Hepatocyte (in vitro differentiated cells): Measurements from ENCODE around the gene RABL6. TPM values are rescaled to one million over a fixed set of nuclear protein-coding genes. Genes with fewer than 3 reads are reported as not detected.

Source experiments
- DNase-seq: peaks from one replicate; pipeline ENCODE4 v3.0.0-alpha.2; 2016; ENCODE audit warnings: low spot score
- H2AFZ ChIP-seq: fragments of 200-600 bp; sonication (generic); 2 replicates; pipeline ENCODE4 v1.6.0; 2016; ENCODE audit warnings: antibody characterized with exemption, mild to moderate bottlenecking
- H3K27ac ChIP-seq: fragments of 200-600 bp; sonication (generic); 2 replicates; pipeline ENCODE4 v1.5.1; 2016; ENCODE audit warnings: mild to moderate bottlenecking
- H3K27me3 ChIP-seq: fragments of 200-600 bp; sonication (generic); 2 replicates; pipeline ENCODE4 v1.6.1; 2016
- H3K36me3 ChIP-seq: fragments of 200-600 bp; sonication (generic); replicated peaks from 2 replicates; pipeline ENCODE4 v1.5.1; 2016; ENCODE audit warnings: low read depth; ENCODE audit not compliant: insufficient read depth
- H3K4me1 ChIP-seq: fragments of 200-600 bp; sonication (generic); 2 replicates; pipeline ENCODE4 v1.5.1; 2016; ENCODE audit warnings: mild to moderate bottlenecking, moderate library complexity; ENCODE audit not compliant: insufficient read depth
- H3K4me2 ChIP-seq: fragments of 200-600 bp; sonication (generic); 2 replicates; pipeline ENCODE4 v1.6.0; 2016
- H3K4me3 ChIP-seq: fragments of 200-600 bp; sonication (generic); 2 replicates; pipeline ENCODE4 v1.5.1; 2016; ENCODE audit warnings: mild to moderate bottlenecking
- H3K79me2 ChIP-seq: fragments of 200-600 bp; sonication (generic); 2 replicates; pipeline ENCODE4 v1.6.0; 2017; ENCODE audit warnings: mild to moderate bottlenecking
- H3K9me2 ChIP-seq: fragments of 200-600 bp; sonication (generic); replicated peaks from 2 replicates; pipeline ENCODE4 v1.6.0; 2017; ENCODE audit warnings: mild to moderate bottlenecking; ENCODE audit not compliant: insufficient read depth
- H3K9me3 ChIP-seq: fragments of 200-600 bp; sonication (generic); 2 replicates; pipeline ENCODE4 v1.5.1; 2016; ENCODE audit warnings: low read depth, mild to moderate bottlenecking
- H4K20me1 ChIP-seq: fragments of 200-600 bp; sonication (generic); 2 replicates; pipeline ENCODE4 v1.6.0; 2016; ENCODE audit warnings: mild to moderate bottlenecking; ENCODE audit not compliant: insufficient read depth, poor library complexity, severe bottlenecking
- EZH2 ChIP-seq: fragments of 200-600 bp; sonication (generic); IDR thresholded peaks from 2 replicates; pipeline ENCODE4 v1.6.1; 2016; ENCODE audit warnings: antibody characterized with exemption, mild to moderate bottlenecking, borderline replicate concordance
- EZH2phosphoT487 ChIP-seq: fragments of 200-600 bp; sonication (generic); IDR thresholded peaks from one replicate; pipeline ENCODE4 v1.6.1; 2018; ENCODE audit warnings: antibody characterized with exemption, mild to moderate bottlenecking, low read depth, moderate library complexity; ENCODE audit not compliant: unreplicated experiment, severe bottlenecking
- WGBS: methylation state at CpG from one replicate; pipeline ENCODE4 v1.1.6; 2016; ENCODE audit warnings: low lambda C conversion rate; ENCODE audit errors: missing lambda C conversion rate; 5-methylcytosine and 5-hydroxymethylcytosine counted together
- polyA plus RNA-seq: library from polyadenylated mRNA; unstranded; fragments of >200 nt; fragmentation: Nextera tagmentation; extraction: Ambion mirVana; gene quantifications from 2 replicates; pipeline ENCODE4 v1.2.1, GENCODE V29; 2016
- total RNA-seq: library from RNA; depleted of rRNA; stranded (reverse); fragments of >200 nt; gene quantifications from 2 replicates; pipeline ENCODE4 v1.2.3, GENCODE V29; 2014
- TF ChIP-seq, protein P1 (sequence below): fragments of 200-600 bp; sonication (generic); IDR thresholded peaks from 2 replicates; pipeline ENCODE4 v1.5.1; 2016; ENCODE audit warnings: antibody characterized with exemption, mild to moderate bottlenecking; ENCODE audit not compliant: poor library complexity

The RABL6 gene
- total and polyA plus RNA-seq, 2 experiments from 2014 or later = 72.3 to 103 TPM

DNA sequence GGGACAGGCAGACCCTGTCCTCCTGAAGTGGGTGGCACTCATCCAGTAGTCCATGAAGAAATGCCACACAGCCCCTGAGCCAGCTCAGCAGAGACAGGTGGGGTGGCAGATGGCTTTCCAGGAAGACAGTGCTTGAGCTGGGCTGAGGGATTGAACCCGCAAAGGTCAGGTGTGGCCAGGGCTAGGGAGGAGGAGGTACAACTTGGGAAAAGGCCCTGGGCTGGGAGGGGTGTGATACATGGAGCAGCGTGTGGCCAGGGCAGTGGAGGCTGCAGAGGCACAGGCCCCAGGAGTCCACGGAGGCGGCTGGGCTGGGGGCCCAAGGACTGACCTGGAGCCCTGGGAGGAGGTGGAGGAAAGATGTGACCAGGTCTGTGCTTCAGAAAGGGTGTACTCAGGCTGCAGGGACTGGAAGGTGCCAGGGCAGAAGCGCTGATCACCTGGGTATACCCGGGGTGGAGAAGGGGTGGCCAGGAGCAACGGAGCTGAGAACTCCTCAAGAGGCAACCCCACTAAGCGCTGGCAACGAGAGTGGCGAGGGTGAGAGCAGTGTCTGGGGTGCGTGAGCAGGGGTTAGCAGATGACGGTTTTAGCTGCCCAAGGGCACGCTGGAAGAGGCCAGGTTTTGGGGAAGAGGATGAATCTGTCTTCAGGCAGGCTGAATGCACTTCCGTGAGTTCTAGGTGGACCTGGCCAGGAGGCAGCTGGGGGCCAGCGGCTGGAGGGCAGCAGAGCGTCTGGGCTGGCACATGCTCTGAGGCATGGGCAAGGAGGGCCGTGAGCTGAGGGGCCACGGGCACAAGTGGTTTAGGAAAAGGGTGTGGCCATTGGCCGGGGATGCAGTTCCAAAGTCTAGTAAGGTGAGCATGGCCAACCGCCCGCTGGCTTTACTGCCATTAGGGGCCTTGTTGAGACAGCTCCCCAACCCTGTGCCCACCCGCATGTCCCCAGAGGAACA, 3.9 kb upstream of the RABL6 start:
- Histone ChIP-seq H3K9me3 (no peaks in the 10 kb centered on the region), H3K4me3 (no peak overlapping the region), H3K4me2 (no peak overlapping the region), H2AFZ (no peak overlapping the region), H3K27me3 (no peaks in the 10 kb centered on the region), H3K27ac (no peak overlapping the region), H3K9me2 (no peaks in the 10 kb centered on the region), H4K20me1 (no peaks in the 10 kb centered on the region), H3K79me2 (peaks cover 32% of the 10 kb centered on the region), H3K4me1 (peaks cover 28% of the 10 kb centered on the region), H3K36me3 (no peaks in the 10 kb centered on the region)
- TF ChIP-seq, protein P1, sequence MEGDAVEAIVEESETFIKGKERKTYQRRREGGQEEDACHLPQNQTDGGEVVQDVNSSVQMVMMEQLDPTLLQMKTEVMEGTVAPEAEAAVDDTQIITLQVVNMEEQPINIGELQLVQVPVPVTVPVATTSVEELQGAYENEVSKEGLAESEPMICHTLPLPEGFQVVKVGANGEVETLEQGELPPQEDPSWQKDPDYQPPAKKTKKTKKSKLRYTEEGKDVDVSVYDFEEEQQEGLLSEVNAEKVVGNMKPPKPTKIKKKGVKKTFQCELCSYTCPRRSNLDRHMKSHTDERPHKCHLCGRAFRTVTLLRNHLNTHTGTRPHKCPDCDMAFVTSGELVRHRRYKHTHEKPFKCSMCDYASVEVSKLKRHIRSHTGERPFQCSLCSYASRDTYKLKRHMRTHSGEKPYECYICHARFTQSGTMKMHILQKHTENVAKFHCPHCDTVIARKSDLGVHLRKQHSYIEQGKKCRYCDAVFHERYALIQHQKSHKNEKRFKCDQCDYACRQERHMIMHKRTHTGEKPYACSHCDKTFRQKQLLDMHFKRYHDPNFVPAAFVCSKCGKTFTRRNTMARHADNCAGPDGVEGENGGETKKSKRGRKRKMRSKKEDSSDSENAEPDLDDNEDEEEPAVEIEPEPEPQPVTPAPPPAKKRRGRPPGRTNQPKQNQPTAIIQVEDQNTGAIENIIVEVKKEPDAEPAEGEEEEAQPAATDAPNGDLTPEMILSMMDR = no peak
- TF ChIP-seq EZH2phosphoT487 (no peak), EZH2 (no peak)
- 96% methylated on average over 22 of the region's 22 CpGs for WGBS
- no peak for DNase-seq

DNA sequence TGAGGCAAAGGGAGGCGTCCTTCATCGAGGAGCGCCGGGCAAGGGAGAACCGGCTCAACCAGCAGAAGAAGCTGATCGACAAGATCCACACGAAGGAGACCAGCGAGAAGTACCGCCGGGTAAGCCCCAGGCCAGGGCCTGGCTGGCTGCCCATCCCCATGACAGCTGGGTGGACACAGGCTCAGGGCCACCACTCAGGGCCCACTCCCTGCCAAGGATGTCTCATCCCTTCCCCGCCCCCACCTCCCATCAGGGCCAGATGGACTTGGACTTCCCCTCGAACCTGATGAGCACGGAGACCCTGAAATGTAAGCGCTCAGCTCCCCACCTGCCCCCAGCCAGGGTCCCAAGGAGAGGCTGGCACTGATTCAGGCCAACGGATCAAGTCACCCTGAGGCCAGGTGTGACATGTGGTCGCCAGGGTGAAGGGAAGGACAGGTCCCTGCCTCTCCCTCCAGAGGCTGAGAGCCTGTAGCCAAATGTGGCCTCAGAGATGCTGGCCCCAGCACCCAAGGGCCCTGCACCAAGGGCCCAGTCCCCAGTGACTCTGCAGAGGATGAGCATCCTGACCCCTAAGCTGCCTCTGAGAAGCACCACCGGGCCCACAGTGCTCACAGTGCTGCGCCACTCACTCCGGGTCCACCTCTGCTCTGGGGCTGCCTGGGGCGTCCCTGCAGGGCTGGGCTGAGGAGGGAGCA, 3.1 kb upstream of the RABL6 start:
- no peaks in the 10 kb centered on the region for H3K9me2 ChIP-seq
- no peak overlapping the region for H2AFZ ChIP-seq
- H3K4me3 ChIP-seq = no peak overlapping the region
- H3K9me3 ChIP-seq = no peaks in the 10 kb centered on the region
- 94% methylated on average over 18 of the region's 20 CpGs for WGBS
- H3K27ac ChIP-seq = no peak overlapping the region
- H3K79me2 ChIP-seq = peaks cover 41% of the 10 kb centered on the region
- peaks cover 28% of the 10 kb centered on the region for H3K4me1 ChIP-seq
- H3K27me3 ChIP-seq = no peaks in the 10 kb centered on the region
- H4K20me1 ChIP-seq = peaks cover under 1% of the 10 kb centered on the region
- DNase-seq = peak; percentile 5
- TF ChIP-seq EZH2 (no peak), EZH2phosphoT487 (no peak)
- TF ChIP-seq, protein P1 = no peak
- no peak overlapping the region for H3K4me2 ChIP-seq
- H3K36me3 ChIP-seq = no peaks in the 10 kb centered on the region

DNA sequence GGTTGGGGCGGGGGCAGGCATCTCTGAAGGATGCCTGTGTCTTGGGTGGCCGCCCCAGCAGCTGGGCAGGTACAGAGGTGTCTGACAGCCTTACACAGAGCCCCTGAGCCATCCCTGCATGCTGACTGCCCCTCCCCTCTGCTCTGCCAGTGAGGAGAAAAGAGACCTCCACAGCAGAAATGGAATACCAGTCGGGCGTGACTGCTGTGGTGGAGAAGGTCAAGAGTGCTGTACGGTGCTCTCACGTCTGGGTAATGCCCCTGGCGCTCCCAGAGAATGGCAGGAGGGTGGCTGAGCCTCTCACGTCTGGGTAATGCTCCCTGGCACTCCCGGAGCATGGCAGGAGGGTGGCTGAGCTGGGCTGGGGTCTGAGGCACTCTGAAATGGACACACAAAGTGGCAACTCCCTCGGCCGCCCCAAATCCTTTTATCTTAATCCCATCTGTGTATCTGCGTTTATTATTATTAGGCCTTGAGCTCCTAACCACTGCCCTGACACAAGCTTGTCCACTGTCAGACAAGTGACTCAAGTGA, 2.5 kb upstream of the RABL6 start:
- TF ChIP-seq, protein P1 = no peak
- TF ChIP-seq EZH2 (no peak), EZH2phosphoT487 (no peak)
- DNase-seq = no peak
- H3K4me2 ChIP-seq = no peak overlapping the region
- H4K20me1 ChIP-seq = peaks cover 7% of the 10 kb centered on the region
- peaks cover 47% of the 10 kb centered on the region for H3K79me2 ChIP-seq
- H3K36me3 ChIP-seq = no peaks in the 10 kb centered on the region
- H3K27ac ChIP-seq = no peak overlapping the region
- H2AFZ ChIP-seq = no peak overlapping the region
- peaks cover 32% of the 10 kb centered on the region for H3K4me1 ChIP-seq
- no peak overlapping the region for H3K4me3 ChIP-seq
- no peaks in the 10 kb centered on the region for H3K9me2 ChIP-seq
- no peaks in the 10 kb centered on the region for H3K9me3 ChIP-seq
- 88% methylated on average over 12 of the region's 12 CpGs for WGBS
- no peaks in the 10 kb centered on the region for H3K27me3 ChIP-seq
